ENCODE results near the gene SSBP3.

The SSBP3 gene

DNA sequence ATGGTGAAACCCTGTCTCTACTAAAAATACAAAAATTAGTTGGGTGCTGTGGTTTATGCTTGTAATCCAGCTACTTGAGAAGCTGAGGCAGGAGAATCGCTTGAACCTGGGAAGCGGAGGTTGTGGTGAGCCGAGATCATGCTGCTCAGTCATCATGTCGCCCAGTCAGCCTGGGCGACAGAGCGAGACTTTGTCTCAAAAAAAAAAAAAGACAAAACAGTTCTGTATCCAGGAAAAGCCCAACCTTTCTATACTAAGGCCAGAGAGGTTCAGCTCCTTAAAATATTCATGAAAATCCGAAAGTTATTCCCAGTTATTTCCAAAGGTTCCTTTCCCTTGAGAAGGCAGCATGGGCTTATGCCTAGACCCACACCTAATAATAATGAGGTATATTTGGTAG lies 202.0 kb downstream of the SSBP3 start:
- Histone ChIP-seq H3K79me2 (peaks cover 12% of the 10 kb centered on the region), H3K27ac (no peak overlapping the region), H3K9me3 (ENCODE audit: control insufficient read depth, low read length) (no peaks in the 10 kb centered on the region), H3K4me3 (ENCODE audit: low read depth, low read length) (no peak overlapping the region), H3K4me2 (ENCODE audit: low read length) (no peak overlapping the region), H3K36me3 (ENCODE audit: control insufficient read depth, insufficient read depth, low read length) (no peaks in the 10 kb centered on the region), H2AFZ (no peak overlapping the region), H3K4me1 (peaks cover 2% of the 10 kb centered on the region), H3K27me3 (ENCODE audit: control insufficient read depth, insufficient read depth, low read length) (no peaks in the 10 kb centered on the region), H3K9ac (no peak overlapping the region)
- TF ChIP-seq, protein P1, sequence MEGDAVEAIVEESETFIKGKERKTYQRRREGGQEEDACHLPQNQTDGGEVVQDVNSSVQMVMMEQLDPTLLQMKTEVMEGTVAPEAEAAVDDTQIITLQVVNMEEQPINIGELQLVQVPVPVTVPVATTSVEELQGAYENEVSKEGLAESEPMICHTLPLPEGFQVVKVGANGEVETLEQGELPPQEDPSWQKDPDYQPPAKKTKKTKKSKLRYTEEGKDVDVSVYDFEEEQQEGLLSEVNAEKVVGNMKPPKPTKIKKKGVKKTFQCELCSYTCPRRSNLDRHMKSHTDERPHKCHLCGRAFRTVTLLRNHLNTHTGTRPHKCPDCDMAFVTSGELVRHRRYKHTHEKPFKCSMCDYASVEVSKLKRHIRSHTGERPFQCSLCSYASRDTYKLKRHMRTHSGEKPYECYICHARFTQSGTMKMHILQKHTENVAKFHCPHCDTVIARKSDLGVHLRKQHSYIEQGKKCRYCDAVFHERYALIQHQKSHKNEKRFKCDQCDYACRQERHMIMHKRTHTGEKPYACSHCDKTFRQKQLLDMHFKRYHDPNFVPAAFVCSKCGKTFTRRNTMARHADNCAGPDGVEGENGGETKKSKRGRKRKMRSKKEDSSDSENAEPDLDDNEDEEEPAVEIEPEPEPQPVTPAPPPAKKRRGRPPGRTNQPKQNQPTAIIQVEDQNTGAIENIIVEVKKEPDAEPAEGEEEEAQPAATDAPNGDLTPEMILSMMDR (IDR thresholded peaks at IDR 0.05) = no peak

DNA sequence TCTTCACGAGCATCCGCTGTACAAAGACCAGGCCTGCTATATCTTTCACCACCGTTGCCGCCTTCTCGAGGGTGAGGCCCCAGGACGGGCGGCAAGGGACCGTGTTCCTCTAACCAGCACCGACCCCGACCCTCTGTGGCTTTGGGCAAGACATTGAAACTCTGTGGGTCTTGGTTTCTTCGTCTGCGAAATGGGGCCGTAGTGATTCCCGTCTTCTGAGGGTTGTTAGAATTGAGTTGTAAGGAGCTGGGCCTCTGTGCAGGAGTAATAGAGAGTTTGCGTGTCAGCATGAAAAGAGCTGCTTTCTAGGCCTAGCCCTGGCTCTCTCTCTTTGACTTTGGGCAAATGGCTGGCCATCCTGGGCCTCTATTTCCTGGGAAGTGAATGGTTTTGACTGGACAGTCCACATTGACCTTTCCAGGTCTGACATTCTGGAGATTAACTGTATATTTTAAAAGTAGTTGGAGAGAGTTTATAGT lies 205.6 kb downstream of the SSBP3 start:
- Histone ChIP-seq H2AFZ (peak overlapping the region; percentile 93), H3K79me2 (peaks cover 12% of the 10 kb centered on the region), H3K4me2 (ENCODE audit: low read length) (peak overlapping the region; percentile 77), H3K27me3 (ENCODE audit: control insufficient read depth, insufficient read depth, low read length) (no peaks in the 10 kb centered on the region), H3K4me1 (peaks cover 5% of the 10 kb centered on the region), H3K4me3 (ENCODE audit: low read depth, low read length) (peak overlapping the region; percentile 89), H3K27ac (peak overlapping the region; percentile 49), H3K9ac (peak overlapping the region; percentile 80), H3K9me3 (ENCODE audit: control insufficient read depth, low read length) (no peaks in the 10 kb centered on the region), H3K36me3 (ENCODE audit: control insufficient read depth, insufficient read depth, low read length) (no peaks in the 10 kb centered on the region)
- TF ChIP-seq, protein P1 (IDR thresholded peaks at IDR 0.05) = no peak

GRCh38 chr1:54199765-54200518 lies 206.3 kb downstream of the SSBP3 start, which contains the start of the genes CYB5RL and MRPL37:
Gene CYB5RL, minus strand, starts transcription at chr1:54200030. Its CDS starts 4,414 bp downstream, at chr1:54195616.
Gene MRPL37, plus strand, starts transcription at chr1:54200167. Its CDS starts 77 bp downstream, at chr1:54200244.
- Histone ChIP-seq H3K36me3 (ENCODE audit: control insufficient read depth, insufficient read depth, low read length) (no peaks in the 10 kb centered on the region), H2AFZ (peak within 1 kb of the TSS; percentile 93), H3K79me2 (peaks cover 12% of the 10 kb centered on the region), H3K4me2 (ENCODE audit: low read length) (peak within 1 kb of the TSS; percentile 77), H3K9me3 (ENCODE audit: control insufficient read depth, low read length) (no peaks in the 10 kb centered on the region), H3K27ac (peak within 1 kb of the TSS; percentile 49), H3K9ac (peak within 1 kb of the TSS; percentile 80), H3K4me1 (peaks cover 5% of the 10 kb centered on the region), H3K4me3 (ENCODE audit: low read depth, low read length) (peak within 1 kb of the TSS; percentile 89), H3K27me3 (ENCODE audit: control insufficient read depth, insufficient read depth, low read length) (no peaks in the 10 kb centered on the region)
- TF ChIP-seq, protein P1 (IDR thresholded peaks at IDR 0.05) = no peak

DNA sequence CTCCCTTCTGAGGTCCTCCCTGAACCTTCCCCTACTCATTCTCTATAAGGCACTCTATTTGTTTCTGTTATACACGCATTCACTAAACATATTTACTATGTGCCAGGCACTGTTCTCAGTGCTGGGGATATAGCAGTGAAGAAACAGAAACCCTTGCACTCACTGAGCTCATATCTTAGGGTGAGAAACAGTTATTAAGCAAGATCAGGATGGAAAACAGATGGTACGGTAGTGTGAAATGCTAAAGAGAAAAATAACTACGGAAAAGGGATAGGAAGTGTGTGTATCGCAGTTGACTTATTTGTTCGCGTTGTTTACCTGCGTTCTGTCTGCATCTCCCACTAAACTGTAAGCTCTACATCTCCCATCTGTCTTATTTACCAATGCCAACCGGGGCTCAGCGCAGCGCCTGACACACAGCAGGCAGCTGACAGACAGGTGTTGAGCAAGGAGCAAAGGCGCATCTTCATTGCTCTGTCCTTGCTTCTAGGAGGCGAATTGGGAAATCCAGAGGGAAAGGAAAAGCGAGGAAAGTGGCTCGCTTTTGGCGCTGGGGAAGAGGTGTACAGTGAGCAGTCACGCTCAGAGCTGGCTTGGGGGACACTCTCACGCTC lies 206.9 kb downstream of the SSBP3 start:
- H3K27ac ChIP-seq = peak overlapping the region; percentile 49
- peak overlapping the region; percentile 93 for H2AFZ ChIP-seq
- H3K4me3 ChIP-seq (ENCODE audit: low read depth, low read length) = peak overlapping the region; percentile 89
- peaks cover 12% of the 10 kb centered on the region for H3K79me2 ChIP-seq
- no peak overlapping the region for H3K9ac ChIP-seq
- H3K27me3 ChIP-seq (ENCODE audit: control insufficient read depth, insufficient read depth, low read length) = no peaks in the 10 kb centered on the region
- no peaks in the 10 kb centered on the region for H3K36me3 ChIP-seq (ENCODE audit: control insufficient read depth, insufficient read depth, low read length)
- peak overlapping the region; percentile 72 for H3K4me2 ChIP-seq (ENCODE audit: low read length)
- H3K4me1 ChIP-seq = peaks cover 5% of the 10 kb centered on the region
- TF ChIP-seq, protein P1 (IDR thresholded peaks at IDR 0.05) = no peak
- no peaks in the 10 kb centered on the region for H3K9me3 ChIP-seq (ENCODE audit: control insufficient read depth, low read length)

All from parathyroid adenoma (tissue), 2 donors.